Endothelial cell of umbilical vein (primary cell): ENCODE data around the gene ZNRF1. TPM values are rescaled to one million over a fixed set of nuclear protein-coding genes. Genes with fewer than 3 reads are reported as not detected.

ENCODE experiments used
- BruUV-seq: library from RNA; stranded (reverse); fragments of 400-500 nt; replicated peaks from 2 replicates; lab custom pipeline; 2021; lab: Mats Ljungman, UMichigan
- CTCF ChIA-PET: fragments of 300-600, 350-600 bp; sonication (Branson Sonifier 250); formaldehyde crosslinking; loops from one replicate; lab custom pipeline; 2021; ENCODE audit warnings: antibody characterized with exemption, inconsistent platforms; lab: Charles Lee
- POLR2A ChIA-PET: fragments of 300-600, 350-600 bp; sonication (Branson Sonifier 250); formaldehyde crosslinking; loops from one replicate; lab custom pipeline; 2021; ENCODE audit warnings: antibody characterized with exemption, inconsistent platforms; lab: Charles Lee
- DNase-seq: peaks from one replicate; pipeline ENCODE4 v3.0.0-alpha.2; 2011; ENCODE audit warnings: low read depth, low spot score
- FAIRE-seq: peaks from 2 replicates; lab custom pipeline; 2011; peaks lifted over from hg19 to GRCh38; lab: Jason Lieb, UNC
- H2AFZ ChIP-seq: 2 replicates; pipeline ENCODE4 v1.6.0; 2012; ENCODE audit warnings: low read depth, low read length, control low read depth, inconsistent platforms
- H3K27ac ChIP-seq: 2 replicates; pipeline ENCODE4 v1.5.1; 2011; ENCODE audit warnings: low read depth, mild to moderate bottlenecking, control low read depth, low read length, moderate library complexity; ENCODE audit not compliant: insufficient read depth
- H3K27me3 ChIP-seq, 2 experiments: 2 replicates each; pipeline versions ENCODE4 v1.6.0 to v1.6.1; 2011; ENCODE audit warnings: low read length in 2 of 2, mixed read lengths in 1 of 2; ENCODE audit not compliant: control insufficient read depth in 2 of 2, insufficient read depth in 2 of 2
- H3K36me3 ChIP-seq, 2 experiments: 2 replicates in 1 of 2; 3 replicates in 1 of 2; pipeline ENCODE4 v1.5.1; 2011; ENCODE audit warnings: low read length in 2 of 2, mild to moderate bottlenecking in 1 of 2, moderate library complexity in 1 of 2; ENCODE audit not compliant: control insufficient read depth in 2 of 2, insufficient read depth in 2 of 2; ENCODE audit errors: extremely low read depth in 1 of 2
- H3K4me1 ChIP-seq: 3 replicates; pipeline ENCODE4 v1.5.1; 2011; ENCODE audit warnings: mild to moderate bottlenecking, low read length; ENCODE audit not compliant: control insufficient read depth, insufficient read depth; ENCODE audit errors: extremely low read depth
- H3K4me2 ChIP-seq: 2 replicates; pipeline ENCODE4 v1.6.1; 2011; ENCODE audit warnings: low read length, control low read depth, mixed read lengths; ENCODE audit not compliant: insufficient read depth
- H3K4me3 ChIP-seq, 3 experiments: fragments of 200-600 bp in 1 of 3; sonication (generic), shearing (Covaris generic) in 1 of 3; replicated peaks in 1 of 3; 2 replicates each; pipeline ENCODE4 v1.5.1; 2011 to 2016; ENCODE audit warnings: control low read depth in 3 of 3, low read length in 3 of 3, mild to moderate bottlenecking in 2 of 3, inconsistent platforms in 1 of 3, low read depth in 1 of 3, moderate library complexity in 1 of 3; ENCODE audit not compliant: insufficient read depth in 1 of 3
- H3K79me2 ChIP-seq: 2 replicates; pipeline ENCODE4 v1.6.0; 2012; ENCODE audit warnings: low read length, inconsistent platforms; ENCODE audit not compliant: control insufficient read depth, insufficient read depth
- H3K9ac ChIP-seq: replicated peaks from 2 replicates; pipeline ENCODE3; 2011; ENCODE audit warnings: low read length, control low read depth; ENCODE audit not compliant: insufficient read depth; ENCODE audit errors: extremely low read depth
- H3K9me1 ChIP-seq: replicated peaks from 3 replicates; pipeline ENCODE4 v1.6.0; 2011; ENCODE audit warnings: mild to moderate bottlenecking, low read length; ENCODE audit not compliant: control insufficient read depth, insufficient read depth; ENCODE audit errors: extremely low read depth
- H3K9me3 ChIP-seq: replicated peaks from 2 replicates; pipeline ENCODE4 v1.5.1; 2012; ENCODE audit warnings: low read length, inconsistent platforms; ENCODE audit not compliant: control insufficient read depth, insufficient read depth
- H4K20me1 ChIP-seq: replicated peaks from 2 replicates; pipeline ENCODE3; 2011; ENCODE audit warnings: mild to moderate bottlenecking, low read length; ENCODE audit not compliant: control insufficient read depth, insufficient read depth; ENCODE audit errors: extremely low read depth
- CTCF ChIP-seq, 2 donors: IDR thresholded peaks; 1 replicate in 1 of 2; 2 replicates in 1 of 2; pipeline ENCODE4 v1.5.1; 2011; ENCODE audit warnings: low read length in 2 of 2, mild to moderate bottlenecking in 2 of 2, moderate library complexity in 2 of 2, control low read depth in 1 of 2, inconsistent platforms in 1 of 2, low read depth in 1 of 2; ENCODE audit not compliant: insufficient read depth in 1 of 2; ENCODE audit errors: extremely low read depth in 1 of 2
- EZH2 ChIP-seq: IDR thresholded peaks from 2 replicates; pipeline ENCODE4 v1.6.1; 2012; ENCODE audit warnings: borderline replicate concordance, low read depth, mild to moderate bottlenecking, moderate library complexity, low read length, inconsistent platforms; ENCODE audit not compliant: severe bottlenecking
- FOS ChIP-seq: IDR thresholded peaks from 2 replicates; pipeline ENCODE4 v1.6.1; 2011; ENCODE audit warnings: mild to moderate bottlenecking, low read length, moderate library complexity, borderline replicate concordance; ENCODE audit not compliant: insufficient read depth
- GATA2 ChIP-seq: IDR thresholded peaks from 2 replicates; pipeline ENCODE4 v1.7.0; 2011; ENCODE audit warnings: low read depth, mild to moderate bottlenecking, moderate library complexity, mixed read lengths, low read length; ENCODE audit not compliant: insufficient read length, insufficient read depth
- JUN ChIP-seq: IDR thresholded peaks from 2 replicates; pipeline ENCODE4 v1.6.1; 2011; ENCODE audit warnings: borderline replicate concordance, low read depth; ENCODE audit not compliant: insufficient read length, insufficient read depth
- MAX ChIP-seq: IDR thresholded peaks from 2 replicates; pipeline ENCODE4 v1.6.1; 2011; ENCODE audit not compliant: insufficient read depth, insufficient read length
- MYC ChIP-seq: IDR thresholded peaks from one replicate; pipeline ENCODE4 v1.6.1; 2011; ENCODE audit warnings: mild to moderate bottlenecking, low read depth, low read length
- POLR2A ChIP-seq: IDR thresholded peaks from 2 replicates; pipeline ENCODE4 v1.6.1; 2012; ENCODE audit warnings: low read depth, mild to moderate bottlenecking, control low read depth, low read length
- POLR2AphosphoS5 ChIP-seq: IDR thresholded peaks from 2 replicates; pipeline ENCODE4 v1.6.1; 2012; ENCODE audit warnings: low read depth, mild to moderate bottlenecking, control low read depth, low read length, moderate library complexity; ENCODE audit not compliant: insufficient read depth
- dilution Hi-C: fragments of 300-500 bp; cut with MboI; formaldehyde crosslinking; loops from one replicate; pipeline ENCODE4 v1.15.0; 2019; ENCODE audit warnings: low sequenced_read_pairs; ENCODE audit not compliant: extremely low pct_ligation_motif_present
- intact Hi-C: fragments of 100-400 bp; cut with micrococcal nuclease; formaldehyde crosslinking; loops from one replicate; pipeline ENCODE4 v1.10.0; 2022
- polyA plus RNA-seq, 4 experiments: library from polyadenylated mRNA; depleted of rRNA in 3 of 4; stranded (reverse) in 3 of 4; unstranded in 1 of 4; fragments of >200 nt; gene quantifications; 2 replicates each; pipeline versions ENCODE4 v1.2.1 to v1.2.3, GENCODE V29; 2011 to 2012; ENCODE audit warnings: missing spikeins in 1 of 4
- total RNA-seq: library from RNA; stranded (reverse); gene quantifications from 2 replicates; pipeline ENCODE4 v1.2.3, GENCODE V29; 2021

ZNRF1 gene
- total and polyA plus RNA-seq, 2 donors (not counting 3 experiments of a cell fraction or from before 2014, with no cell fraction given) = 23.7 to 34.9 TPM

DNA sequence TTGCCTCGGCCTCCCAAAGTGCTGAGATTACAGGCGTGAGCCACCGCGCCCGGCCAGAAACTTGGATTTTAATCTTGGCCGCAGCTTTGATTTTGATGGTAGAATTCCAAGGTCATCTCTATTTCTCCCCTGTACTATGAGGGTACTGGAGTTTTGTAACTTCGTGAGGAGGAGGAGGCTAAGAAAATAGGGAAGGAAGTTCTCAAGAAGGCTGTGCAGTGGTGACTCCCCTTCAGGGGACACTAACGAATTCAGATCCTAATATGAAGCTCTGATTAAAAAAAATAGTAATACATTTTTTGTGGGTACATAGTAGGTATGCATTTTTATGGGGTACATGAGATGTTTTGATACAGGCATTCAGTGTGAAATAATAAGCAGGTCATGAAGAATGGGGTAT, 61.9 kb downstream of the ZNRF1 start:
- Histone ChIP-seq H3K4me3 (no peak overlapping the region), H3K27me3 (no peaks in the 10 kb centered on the region), H3K36me3 (no peaks in the 10 kb centered on the region), H3K9me1 (no peaks in the 10 kb centered on the region), H3K9ac (no peak overlapping the region), H3K27ac (no peak overlapping the region), H3K9me3 (no peaks in the 10 kb centered on the region), H3K4me1 (no peaks in the 10 kb centered on the region), H3K4me2 (no peak overlapping the region), H4K20me1 (peaks cover 3% of the 10 kb centered on the region), H3K79me2 (peaks cover 25% of the 10 kb centered on the region), H2AFZ (no peak overlapping the region)
- BruUV-seq = no TSS peak
- dilution Hi-C loops = no loop called here
- no peak for TF ChIP-seq GATA2
- no peak for TF ChIP-seq MYC
- TF ChIP-seq FOS = no peak
- TF ChIP-seq EZH2 = no peak
- TF ChIP-seq JUN = no peak
- no peak for TF ChIP-seq POLR2AphosphoS5
- no peak for TF ChIP-seq CTCF (IDR thresholded peaks at IDR 0.05; ENCODE audit: extremely low read depth in 1 of 2, insufficient read depth in 1 of 2, low read depth in 1 of 2, low read length in 2 of 2)
- TF ChIP-seq POLR2A = no peak
- no peak for TF ChIP-seq MAX
- intact Hi-C loops = no loop called here
- no peak for DNase-seq
- no peak for FAIRE-seq
- POLR2A ChIA-PET = no interaction called here
- CTCF ChIA-PET = interaction anchor here (1.6 kb wide), 1 partner anchor 27 kb away, joined by 3 read pairs; no protein-coding TSS in a partner anchor
